ENCODE results near the gene CACNA1F.

Gene CACNA1F
- total RNA-seq, result 0.08 to 0.50 (median 0.26) reads per million in 18 experiments

GRCh38 chrX:49233176-49233575 is at the start of gene CACNA1F:
CACNA1F (minus strand) TSS chrX:49233340; CDS start chrX:49233309, 31 bp downstream.
- DNase-seq, result no peak

- DNase-seq, result no peak
These were observed 49.5 kb upstream of the CACNA1F start for GRCh38 chrX:49282647-49283011.

GRCh38 chrX:49278081-49278480 is 44.9 kb upstream of the CACNA1F start:
- no peak for DNase-seq

GRCh38 chrX:49277535-49277830 is 44.3 kb upstream of the CACNA1F start:
- DNase-seq, result no peak

GRCh38 chrX:49276671-49277534 is 43.8 kb upstream of the CACNA1F start:
- DNase-seq, result no peak

- DNase-seq, result no peak
These were observed 43.1 kb upstream of the CACNA1F start for GRCh38 chrX:49276207-49276606.

- DNase-seq, result no peak
These were observed 40.1 kb upstream of the CACNA1F start for GRCh38 chrX:49273181-49273727.

- no peak for DNase-seq
These were observed 39.3 kb upstream of the CACNA1F start for GRCh38 chrX:49272421-49272820.

- no peak for DNase-seq
These were observed 38.2 kb upstream of the CACNA1F start for GRCh38 chrX:49271341-49271740.

- DNase-seq, result no peak
These were observed 37.2 kb upstream of the CACNA1F start for GRCh38 chrX:49270249-49270921.

GRCh38 chrX:49269767-49270248 is 36.7 kb upstream of the CACNA1F start, which contains the start of gene PPP1R3F:
PPP1R3F (plus strand) TSS chrX:49269793; CDS start chrX:49269870, 77 bp downstream.
- no peak for DNase-seq

- DNase-seq, result peak; percentile 97
These were observed 36.0 kb upstream of the CACNA1F start for GRCh38 chrX:49269010-49269766.

- no peak for DNase-seq
These were observed 35.5 kb upstream of the CACNA1F start for GRCh38 chrX:49268702-49269009.

GRCh38 chrX:49266523-49267445 is 33.6 kb upstream of the CACNA1F start:
- DNase-seq, result no peak

- DNase-seq, result no peak
These were observed 31.3 kb upstream of the CACNA1F start, which contains the start of gene FOXP3 for GRCh38 chrX:49264460-49264859. FOXP3 (minus strand) TSS chrX:49264710; CDS start chrX:49258505, 6,205 bp downstream.

GRCh38 chrX:49263631-49264030 is 30.5 kb upstream of the CACNA1F start:
- no peak for DNase-seq

- no peak for DNase-seq
These were observed 29.5 kb upstream of the CACNA1F start for GRCh38 chrX:49262603-49263002.

- DNase-seq, result no peak
These were observed 27.3 kb upstream of the CACNA1F start for GRCh38 chrX:49260221-49260985.

GRCh38 chrX:49258749-49259124 is 25.6 kb upstream of the CACNA1F start:
- DNase-seq, result no peak

GRCh38 chrX:49257846-49258748 is 25.0 kb upstream of the CACNA1F start:
- no peak for DNase-seq
